NCI-H1417 (cell line): ENCODE results near the gene MTMR10.
A peak's percentile ranks its signal among the peaks of the same experiment; 100 is the strongest.

ENCODE experiments used
- DNase-seq, 3 experiments: peaks; one replicate each; lab custom pipeline; 2025; lab: John Stamatoyannopoulos, UW

The MTMR10 gene, protein sequence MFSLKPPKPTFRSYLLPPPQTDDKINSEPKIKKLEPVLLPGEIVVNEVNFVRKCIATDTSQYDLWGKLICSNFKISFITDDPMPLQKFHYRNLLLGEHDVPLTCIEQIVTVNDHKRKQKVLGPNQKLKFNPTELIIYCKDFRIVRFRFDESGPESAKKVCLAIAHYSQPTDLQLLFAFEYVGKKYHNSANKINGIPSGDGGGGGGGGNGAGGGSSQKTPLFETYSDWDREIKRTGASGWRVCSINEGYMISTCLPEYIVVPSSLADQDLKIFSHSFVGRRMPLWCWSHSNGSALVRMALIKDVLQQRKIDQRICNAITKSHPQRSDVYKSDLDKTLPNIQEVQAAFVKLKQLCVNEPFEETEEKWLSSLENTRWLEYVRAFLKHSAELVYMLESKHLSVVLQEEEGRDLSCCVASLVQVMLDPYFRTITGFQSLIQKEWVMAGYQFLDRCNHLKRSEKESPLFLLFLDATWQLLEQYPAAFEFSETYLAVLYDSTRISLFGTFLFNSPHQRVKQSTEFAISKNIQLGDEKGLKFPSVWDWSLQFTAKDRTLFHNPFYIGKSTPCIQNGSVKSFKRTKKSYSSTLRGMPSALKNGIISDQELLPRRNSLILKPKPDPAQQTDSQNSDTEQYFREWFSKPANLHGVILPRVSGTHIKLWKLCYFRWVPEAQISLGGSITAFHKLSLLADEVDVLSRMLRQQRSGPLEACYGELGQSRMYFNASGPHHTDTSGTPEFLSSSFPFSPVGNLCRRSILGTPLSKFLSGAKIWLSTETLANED

GRCh38 chr15:30991255-30992235 is at the start of gene MTMR10:
TSS of gene MTMR10 (minus strand) at chr15:30991628. CDS start at chr15:30991506, 122 bp downstream.
- DNase-seq: peak; percentile 71 to 94 (median 91)

DNA sequence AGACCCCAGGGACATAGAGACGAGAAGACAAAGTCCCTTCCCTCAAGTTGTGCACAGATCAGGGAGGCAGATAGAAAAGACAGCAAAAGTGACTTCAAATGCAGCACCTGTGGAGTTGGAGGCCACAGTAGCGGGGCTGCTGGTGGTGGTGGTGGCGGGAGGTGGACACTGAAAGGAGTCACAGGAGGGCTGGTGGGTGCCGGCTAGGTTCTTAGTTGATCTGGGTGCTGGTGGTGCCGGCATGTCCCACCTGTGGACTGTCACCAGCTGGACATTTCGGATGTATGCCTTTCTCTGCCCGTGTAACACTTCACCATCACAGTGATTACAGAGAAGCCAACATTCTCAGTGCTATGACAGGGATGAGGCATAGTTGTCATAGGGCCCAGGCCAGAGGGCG is 49.2 kb upstream of the MTMR10 start:
- no peak for DNase-seq

DNA sequence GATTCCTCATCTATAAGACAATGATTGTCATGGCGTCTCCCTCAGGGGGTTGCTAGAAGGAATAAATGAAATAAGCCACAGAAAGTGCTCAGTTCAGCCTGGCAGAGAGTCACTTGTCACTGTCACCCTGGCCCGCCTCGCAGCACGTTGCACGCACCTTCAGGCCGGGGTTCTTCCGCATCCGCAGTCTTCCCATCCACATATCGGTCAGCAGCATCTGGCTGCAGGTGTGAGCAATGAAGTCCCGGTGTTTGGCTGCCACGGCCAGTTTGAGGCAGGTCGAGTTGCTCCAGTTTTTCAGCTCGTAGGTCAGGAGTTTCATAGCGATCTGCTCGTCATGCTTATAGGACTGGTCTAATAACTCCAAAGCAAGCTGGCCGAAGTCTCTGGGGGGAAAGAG is 48.5 kb upstream of the MTMR10 start:
- DNase-seq: no peak

DNA sequence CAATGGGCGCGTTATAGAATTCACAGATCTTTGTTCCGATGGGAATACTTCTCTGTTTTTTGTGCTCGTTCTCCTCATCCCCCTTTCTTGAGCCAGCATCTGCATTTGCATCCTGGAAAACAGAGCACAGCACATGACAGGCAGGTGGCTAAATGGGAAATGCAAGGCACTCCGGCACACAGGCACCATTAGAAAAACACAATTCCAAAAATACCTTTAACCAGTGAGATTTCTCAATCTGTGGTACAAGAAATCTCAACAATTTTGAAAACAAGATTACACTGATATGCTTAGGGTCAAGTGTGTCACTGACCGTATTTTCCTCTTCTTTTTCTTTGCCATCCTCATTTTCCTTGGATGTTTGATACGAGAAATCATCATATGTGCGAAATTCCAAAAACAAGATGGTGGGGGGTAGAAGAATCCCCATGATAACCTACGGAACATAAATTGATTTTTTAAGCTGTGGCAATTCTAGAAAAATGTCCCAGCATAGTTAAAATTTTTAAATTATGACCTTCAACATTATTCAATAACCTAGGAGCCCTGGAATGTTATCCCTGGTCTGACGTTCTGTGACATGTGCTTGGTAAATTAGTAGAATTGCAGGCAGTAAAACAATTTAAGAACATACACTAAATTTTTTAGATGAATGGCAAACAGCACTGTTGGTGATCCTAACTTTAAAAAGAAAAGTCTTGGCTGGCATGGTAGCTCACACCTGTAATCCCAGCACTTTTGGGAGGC is 46.5 kb upstream of the MTMR10 start:
- DNase-seq: no peak

DNA sequence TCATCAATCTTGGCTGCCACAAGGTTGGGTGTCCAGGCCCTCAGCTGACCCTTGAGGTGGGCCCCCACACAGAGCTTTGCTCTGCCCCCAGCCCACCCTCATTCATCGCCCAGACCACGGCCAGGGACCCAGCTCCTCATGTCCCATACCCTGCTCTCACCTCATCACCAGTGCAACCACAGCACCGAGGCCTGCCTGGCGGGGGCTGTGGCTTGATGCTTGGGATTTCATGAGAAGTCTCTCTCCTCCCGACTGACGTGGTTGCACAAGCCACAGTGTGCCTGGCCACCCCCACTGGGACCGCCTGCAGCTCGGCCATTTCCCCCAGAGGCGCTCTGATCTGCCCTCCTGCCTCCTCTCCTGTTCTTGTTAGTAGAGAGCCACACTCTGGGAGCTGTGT is 45.4 kb upstream of the MTMR10 start:
- DNase-seq: no peak

GRCh38 chr15:31035610-31036009 is 44.2 kb upstream of the MTMR10 start:
- DNase-seq: no peak

GRCh38 chr15:31034152-31034551 is 42.7 kb upstream of the MTMR10 start:
- DNase-seq: peak in 2 of 3 experiments; percentile 33 to 63

DNA sequence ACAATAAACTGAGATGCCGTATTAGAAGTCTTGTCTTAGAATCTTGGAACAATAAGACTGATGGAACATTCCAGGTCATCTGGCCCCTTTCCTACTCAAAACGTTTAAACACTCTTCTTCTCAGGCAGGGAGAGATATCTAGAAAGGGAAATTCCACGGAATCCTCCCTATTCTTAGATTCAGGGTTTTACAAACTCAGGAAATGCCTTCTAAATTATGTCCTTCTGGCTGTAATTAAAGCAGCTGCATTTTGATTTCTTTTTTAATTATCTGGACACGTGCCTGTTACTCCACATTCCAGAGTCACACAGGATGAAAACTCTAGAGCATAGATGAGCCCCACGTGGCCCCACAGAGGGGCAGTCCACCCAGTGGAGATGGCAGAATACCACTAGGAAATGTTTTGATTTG is 41.5 kb upstream of the MTMR10 start:
- no peak for DNase-seq

DNA sequence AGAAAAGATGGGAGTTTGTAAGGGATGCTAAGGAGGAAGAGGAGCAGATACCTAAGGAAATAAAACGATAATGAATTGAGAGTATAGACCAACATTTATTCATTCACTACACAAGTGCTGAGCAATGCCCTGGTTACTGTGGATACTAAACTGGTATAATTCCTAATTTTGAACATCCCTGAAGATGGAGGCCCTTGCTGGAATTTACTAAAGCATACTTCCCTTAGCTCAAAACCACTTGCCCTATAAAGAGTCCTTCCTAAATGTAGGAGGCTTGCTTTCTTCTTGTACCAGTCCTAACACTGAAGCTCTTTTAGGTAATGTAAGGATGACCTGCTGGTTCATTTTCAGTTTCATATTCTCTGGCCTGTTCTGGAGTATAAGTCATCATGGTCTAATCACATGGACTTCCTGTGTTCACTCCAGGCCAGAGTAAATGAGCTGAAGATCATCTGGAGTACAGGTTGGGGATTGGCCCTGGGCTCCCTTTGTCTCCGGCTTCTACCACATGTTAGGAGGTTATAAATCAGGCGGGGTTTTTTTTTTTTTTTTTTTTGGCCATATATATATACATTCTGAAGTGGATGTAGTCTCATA is 40.1 kb upstream of the MTMR10 start:
- peak in 1 of 3 experiments; percentile 27 for DNase-seq

DNA sequence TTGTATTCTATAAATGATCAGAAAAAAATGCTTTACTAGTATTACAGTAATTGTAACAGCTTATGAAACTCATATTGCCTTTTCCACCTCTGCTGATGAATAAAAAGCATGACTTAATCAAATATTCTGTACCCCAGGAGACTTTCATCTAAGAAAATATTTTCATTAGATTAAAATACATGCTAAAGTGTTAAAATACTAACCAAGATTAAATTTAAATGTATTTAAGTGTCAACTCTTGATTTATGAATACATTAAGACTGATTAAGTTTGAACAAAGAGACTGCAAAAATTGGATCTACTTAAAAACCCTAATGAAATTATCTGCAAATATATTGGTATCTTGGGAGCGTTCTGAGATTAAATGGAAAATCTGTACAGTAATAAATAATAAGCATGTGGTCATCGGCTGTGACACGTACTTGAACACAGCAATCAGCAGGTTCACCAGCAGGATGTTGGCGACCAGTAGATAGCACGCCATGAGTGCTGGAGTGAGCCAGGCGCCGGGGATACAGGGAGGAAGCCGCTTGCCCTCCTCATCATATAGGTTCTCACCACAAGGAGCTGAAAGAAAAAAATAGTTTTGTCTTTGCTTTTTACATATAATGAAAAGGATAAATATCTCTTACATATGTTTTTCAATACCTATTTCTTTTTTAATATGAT is 36.6 kb upstream of the MTMR10 start:
- peak in 1 of 3 experiments; percentile 14 for DNase-seq

- no peak for DNase-seq
Measured at GRCh38 chr15:31025996-31026395, 34.6 kb upstream of the MTMR10 start.

DNA sequence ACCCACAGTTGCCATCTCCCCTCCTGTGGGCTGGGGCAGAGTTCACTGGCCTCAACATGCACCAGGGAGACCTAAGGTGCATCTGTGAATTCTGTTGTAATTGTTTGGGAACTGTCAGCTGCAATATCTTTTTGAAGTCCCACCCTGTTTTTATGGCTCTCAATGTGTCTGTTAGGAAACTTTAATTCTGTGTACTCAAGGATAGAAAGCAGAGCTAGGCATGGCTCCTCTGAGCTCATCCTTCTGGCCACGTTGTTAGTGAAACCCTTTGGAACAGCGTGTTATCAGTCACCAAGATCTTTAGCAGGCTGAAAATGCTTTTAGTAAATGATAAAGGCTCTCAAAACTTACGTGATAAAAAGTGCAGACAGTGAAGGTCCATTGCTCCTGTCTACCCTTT is 33.6 kb upstream of the MTMR10 start:
- DNase-seq: no peak

- no peak for DNase-seq
Measured at GRCh38 chr15:31024330-31024729, 32.9 kb upstream of the MTMR10 start.

- no peak for DNase-seq
Measured at GRCh38 chr15:31023841-31024240, 32.4 kb upstream of the MTMR10 start.

DNA sequence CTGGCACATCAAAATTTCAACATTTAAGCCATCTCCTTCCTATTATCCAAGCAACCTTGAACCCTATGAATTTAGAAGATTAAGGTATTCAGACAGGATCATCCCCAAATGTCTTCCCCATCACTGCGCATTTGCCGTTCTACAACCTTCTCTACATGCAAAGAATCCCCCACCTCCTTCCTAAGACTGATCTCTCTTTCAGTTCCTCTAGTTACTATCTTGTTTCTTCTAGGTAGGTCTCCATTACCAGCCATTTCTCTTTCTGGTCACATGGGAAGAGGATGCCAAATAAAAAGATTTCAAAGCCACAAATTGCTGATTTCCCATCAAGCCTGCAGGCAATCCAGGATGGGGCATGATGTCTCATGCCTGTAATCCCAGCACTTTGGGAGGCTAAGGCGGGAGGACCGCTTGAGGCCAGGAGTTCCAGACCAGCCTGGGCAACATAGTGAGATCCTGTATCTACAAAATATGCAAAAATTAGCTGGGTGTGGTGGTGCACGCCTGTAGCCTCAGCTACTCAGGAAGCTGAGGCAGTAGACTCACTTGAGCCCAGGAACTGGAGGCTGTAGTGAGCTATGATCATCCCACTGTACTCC is 29.7 kb upstream of the MTMR10 start:
- DNase-seq: no peak

DNA sequence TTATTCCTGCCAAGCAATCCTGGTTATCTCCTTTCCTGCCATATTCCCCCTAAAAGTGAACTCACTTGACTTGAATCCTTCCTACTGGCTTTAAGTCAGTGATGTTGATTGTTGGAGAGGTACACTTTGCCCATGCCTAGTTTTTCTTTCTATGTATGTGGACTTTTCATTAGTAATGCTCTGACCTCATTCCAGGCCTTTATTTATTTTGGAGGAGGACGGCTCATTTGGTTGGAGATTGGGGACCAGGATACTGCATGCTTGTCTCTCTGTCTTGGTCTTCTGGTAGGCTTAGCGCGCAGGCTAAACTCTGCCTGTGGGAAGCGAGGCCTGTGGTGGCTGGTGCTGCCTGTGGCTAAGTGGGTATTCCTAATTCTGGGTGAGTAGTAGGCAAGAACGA is 29.1 kb upstream of the MTMR10 start:
- no peak for DNase-seq

- DNase-seq: no peak
Measured at GRCh38 chr15:31019986-31020385, 28.6 kb upstream of the MTMR10 start.

GRCh38 chr15:31017311-31017710 is 25.9 kb upstream of the MTMR10 start:
- peak in 2 of 3 experiments; percentile 14 to 28 for DNase-seq

GRCh38 chr15:31016446-31016915 is 25.1 kb upstream of the MTMR10 start:
- DNase-seq: peak in 2 of 3 experiments; percentile 63 to 91

DNA sequence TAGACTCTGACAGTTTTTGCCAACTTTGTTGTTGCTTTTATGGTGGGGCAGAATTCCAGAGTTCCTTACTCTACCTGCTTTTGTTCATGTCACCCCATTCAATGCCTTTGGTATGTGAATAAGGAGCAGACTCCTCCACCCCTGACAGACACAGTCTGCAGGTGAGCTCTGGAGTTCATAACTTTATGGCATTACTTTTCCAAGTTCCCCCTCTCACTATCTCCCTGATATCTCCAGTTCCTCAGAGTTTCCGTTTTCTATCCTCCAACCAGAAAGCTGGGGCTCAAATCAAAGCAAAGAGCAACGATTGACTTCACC is 23.1 kb upstream of the MTMR10 start:
- DNase-seq: no peak
